ENCODE measurements around the gene CPM.
"Not testable (repeated sequence)": the region's sequence is repeated elsewhere in the genome, so short reads cannot be mapped to it uniquely, and the experiment has no call there.

Gene CPM

DNA sequence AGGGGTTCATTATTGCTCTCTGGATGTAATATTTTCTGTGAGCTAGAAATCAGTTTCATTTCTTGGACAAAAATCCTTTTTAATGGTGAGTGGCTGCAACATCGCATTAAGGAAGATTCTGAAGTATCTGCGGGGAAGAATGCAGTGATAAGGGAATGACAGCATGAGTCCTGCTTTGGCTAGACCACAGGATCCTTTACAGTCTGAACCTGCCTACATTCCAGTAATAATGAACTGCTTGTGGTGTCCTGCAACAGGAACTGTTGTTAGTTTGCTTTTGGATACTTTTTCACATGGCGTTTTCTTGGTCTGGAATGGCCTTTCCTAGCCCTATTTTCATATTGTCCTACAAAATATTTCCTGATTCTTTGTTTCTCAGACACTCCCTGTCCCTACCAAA lies 109.3 kb downstream of the CPM start:
- no peak for DNase-seq

DNA sequence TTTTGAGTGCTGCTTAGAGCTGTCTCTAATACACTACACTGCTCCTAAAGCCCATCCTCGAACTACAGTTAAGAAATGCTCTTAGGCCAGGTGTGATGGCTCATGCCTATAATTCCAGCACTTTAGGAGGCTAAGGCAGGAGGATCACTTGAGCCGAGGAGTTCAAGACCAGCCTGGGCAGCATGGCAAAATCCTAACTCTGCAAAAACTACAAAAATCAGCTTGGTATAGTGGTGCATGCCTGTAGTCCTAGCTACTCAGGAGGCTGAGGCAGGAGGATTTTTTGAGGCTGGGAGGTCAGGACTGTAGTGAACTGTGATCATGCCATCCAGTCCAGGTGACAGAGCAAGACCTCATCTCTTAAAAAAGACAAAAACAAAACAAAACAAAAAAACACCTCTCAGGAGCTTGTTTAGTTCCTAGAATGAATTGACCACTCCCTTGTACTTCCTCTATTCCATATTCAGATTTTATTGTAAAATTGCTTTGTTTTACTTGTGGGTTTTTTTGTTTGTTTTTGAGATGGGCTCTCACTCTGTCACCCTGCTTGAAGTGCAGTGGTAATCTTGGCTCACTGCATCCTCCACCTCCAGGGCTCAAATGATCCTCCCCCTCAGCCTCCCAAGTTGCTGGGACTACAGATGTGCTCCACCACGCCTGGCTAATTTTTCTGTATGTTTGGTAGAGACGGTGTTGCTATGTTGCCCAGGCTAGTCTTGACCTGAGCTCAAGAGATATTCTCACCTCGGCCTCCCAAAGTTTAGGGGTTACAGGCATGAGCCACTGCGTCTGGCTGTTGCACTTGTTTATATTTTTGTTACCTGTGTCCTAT lies 111.4 kb downstream of the CPM start:
- no peak for DNase-seq

DNA sequence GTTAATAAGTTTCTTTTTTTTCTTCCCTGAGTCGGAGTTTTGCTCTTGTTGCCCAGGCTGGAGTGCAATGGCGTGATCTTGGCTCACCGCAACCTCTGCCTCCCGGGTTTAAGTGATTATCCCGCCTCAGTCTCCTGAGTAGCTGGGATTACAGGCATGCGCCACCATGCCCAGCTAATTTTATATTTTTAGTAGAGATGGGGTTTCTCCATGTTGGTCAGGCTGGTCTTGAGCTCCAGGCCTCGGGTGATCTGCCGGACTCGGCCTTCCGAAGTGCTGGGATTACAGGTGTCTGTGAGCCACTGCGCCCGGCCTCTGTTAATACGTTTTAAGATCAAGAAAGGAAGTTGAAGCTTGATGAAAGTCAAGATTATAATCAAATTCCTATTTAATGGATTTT lies 113.5 kb downstream of the CPM start:
- DNase-seq = not testable (repeated sequence)

- no peak for DNase-seq
Measured at GRCh38 chr12:68815928-68816800, 116.8 kb downstream of the CPM start.

- no peak for DNase-seq
Measured at GRCh38 chr12:68815232-68815927, 117.6 kb downstream of the CPM start.

DNA sequence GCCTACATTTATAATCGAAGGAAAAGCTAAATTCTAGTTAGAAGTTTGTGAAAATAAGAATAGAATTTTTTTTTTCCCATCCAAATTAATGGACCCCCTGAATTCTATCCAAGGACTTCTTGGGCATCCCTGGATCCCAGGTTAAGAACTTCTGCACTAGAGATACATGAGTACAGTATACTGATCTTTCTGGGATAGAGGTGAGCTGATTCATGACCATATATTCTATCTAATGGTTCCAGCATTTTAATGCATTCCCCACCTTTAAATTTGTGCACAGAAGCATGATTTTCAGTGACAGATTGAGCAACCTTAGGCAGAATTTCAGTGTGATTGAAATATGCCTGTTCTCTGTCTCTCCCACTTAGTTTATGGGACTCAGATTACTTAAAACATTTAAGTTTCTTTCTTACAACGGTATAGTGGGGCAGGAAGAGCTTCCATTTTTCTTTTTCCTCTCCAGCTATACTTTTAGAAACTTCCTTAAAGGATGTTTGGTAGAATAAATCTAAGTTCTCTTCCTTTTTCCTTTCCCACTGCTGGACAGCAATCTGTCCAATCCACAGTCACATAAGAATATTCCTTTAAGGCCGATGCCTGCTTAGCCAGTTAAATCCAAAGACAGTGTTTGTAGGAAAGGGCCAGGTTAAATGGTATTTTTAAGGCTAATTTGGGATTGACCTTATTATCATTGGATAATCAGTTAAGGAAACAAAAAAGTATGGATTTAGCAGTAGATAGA lies 118.3 kb downstream of the CPM start:
- DNase-seq = no peak

GRCh38 chr12:68813242-68813593 lies 119.8 kb downstream of the CPM start:
- no peak for DNase-seq

GRCh38 chr12:68812553-68813241 lies 120.3 kb downstream of the CPM start:
- no peak for DNase-seq

GRCh38 chr12:68811573-68811972 lies 121.4 kb downstream of the CPM start:
- not testable (repeated sequence) for DNase-seq

- DNase-seq = not testable (repeated sequence)
Measured at GRCh38 chr12:68810027-68810389, 123.0 kb downstream of the CPM start.

GRCh38 chr12:68809190-68810026 lies 123.6 kb downstream of the CPM start:
- DNase-seq = no peak

GRCh38 chr12:68808388-68809189 lies 124.4 kb downstream of the CPM start:
- DNase-seq = peak; percentile 82

DNA sequence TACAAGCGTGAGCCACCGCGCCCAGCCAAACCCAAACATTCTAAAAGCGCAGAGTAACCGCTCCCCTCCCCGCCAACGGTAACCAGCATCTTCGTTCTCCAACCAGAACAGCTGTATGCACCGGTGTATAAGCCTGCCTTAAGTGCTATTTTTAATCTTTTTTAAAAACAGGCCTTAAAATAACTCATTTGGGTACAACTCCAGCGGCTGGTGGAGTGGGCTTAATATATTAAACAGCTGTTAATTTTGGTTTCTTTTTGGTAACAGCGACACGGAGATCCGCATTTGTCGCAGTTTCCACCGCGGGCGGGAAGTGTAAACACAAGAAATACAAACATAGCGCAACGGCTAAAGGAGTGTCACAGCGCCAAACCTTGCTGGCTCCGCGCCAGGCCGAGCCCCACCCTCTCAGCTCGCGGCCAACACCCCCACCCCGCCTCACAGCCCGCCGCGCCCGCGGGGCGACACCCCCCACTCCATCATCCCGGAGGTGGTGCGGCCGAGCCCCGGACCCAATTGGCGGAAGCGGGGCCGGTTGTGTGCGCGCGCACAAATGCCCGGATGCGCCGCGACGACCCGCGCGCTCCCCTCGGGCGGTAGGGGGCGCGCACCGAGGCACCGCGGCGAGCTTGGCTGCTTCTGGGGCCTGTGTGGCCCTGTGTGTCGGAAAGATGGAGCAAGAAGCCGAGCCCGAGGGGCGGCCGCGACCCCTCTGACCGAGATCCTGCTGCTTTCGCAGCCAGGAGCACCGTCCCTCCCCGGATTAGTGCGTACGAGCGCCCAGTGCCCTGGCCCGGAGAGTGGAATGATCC lies 125.2 kb downstream of the CPM start, which contains the start of gene MDM2:
TSS of gene MDM2 (plus strand) at position 602 of the 812 bp plus-strand sequence. CDS start 301 bp downstream, outside the sequence.
- peak; percentile 91 for DNase-seq

DNA sequence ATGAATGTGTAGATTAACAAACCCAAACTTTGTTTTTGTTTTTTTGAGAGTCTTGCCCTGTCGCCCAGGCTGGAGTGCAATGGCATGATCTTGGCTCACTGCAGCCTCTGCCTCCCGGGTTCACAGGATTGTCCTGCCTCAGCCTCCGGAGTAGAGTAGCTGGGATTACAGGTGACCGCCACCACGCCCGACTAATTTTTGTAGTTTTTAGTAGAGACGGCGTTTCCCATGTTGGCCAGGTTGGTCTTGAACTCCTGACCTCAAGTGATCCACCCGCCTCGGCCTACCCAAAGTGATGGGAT lies 125.7 kb downstream of the CPM start:
- not testable (repeated sequence) for DNase-seq

DNA sequence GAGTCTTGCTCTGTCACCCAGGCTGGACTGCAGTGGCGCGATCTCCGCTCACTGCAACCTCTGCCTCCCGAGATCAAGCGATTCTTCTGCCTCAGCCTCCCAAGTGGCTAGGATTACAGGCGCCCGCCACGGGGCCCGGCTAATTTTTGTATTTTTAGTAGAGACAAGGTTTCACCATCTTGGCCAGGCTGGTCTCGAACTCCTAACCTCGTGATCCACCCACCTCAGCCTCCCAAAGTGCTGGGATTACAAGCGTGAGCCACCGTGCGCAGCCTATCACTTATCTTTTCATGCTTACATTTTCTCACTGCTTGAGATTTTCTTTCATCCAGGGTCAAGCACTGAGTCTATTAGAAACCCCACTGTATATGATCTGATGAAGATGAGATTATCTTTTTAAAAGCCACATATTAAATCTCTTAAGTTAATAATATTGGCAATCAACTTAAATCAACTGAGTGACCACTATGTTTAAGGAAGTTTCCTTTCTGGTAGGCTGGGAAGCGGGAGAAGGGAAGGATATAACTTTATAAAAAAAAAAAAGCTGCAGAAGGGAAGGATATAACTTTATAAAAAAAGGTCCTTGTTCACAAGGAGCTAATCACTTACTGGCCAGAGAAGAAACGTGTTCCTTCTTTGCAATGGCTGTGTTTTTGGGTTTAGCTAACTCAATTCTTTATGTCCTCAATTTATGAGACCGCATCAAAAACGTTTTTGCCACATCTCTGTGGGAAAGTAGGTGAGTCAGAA lies 126.3 kb downstream of the CPM start:
- DNase-seq = no peak

DNA sequence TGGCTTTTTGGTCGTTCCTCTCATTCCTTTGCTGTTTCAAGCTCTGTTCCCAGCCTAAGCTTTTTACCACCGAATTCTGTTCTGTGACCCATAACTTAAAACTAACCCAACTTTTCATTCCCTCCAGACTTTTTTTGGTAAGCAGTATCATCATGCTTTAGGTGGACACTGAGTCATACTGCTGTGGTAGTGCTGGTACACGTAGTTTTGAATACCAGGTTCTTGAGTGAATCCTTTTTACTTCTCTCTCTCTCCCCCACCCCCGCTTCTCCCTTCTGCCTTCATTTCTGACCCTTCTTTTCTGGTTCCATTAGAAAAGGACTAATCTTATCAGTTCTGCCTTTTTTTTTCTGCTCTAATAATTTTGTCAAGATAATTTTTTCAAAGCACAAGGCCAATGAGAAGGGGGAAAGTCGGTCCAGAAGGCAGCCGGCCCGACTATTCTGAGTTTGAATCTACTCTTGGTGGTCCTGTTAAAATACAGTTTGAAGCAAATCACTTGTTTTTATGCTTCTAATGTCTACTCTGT lies 127.3 kb downstream of the CPM start:
- peak; percentile 35 for DNase-seq

DNA sequence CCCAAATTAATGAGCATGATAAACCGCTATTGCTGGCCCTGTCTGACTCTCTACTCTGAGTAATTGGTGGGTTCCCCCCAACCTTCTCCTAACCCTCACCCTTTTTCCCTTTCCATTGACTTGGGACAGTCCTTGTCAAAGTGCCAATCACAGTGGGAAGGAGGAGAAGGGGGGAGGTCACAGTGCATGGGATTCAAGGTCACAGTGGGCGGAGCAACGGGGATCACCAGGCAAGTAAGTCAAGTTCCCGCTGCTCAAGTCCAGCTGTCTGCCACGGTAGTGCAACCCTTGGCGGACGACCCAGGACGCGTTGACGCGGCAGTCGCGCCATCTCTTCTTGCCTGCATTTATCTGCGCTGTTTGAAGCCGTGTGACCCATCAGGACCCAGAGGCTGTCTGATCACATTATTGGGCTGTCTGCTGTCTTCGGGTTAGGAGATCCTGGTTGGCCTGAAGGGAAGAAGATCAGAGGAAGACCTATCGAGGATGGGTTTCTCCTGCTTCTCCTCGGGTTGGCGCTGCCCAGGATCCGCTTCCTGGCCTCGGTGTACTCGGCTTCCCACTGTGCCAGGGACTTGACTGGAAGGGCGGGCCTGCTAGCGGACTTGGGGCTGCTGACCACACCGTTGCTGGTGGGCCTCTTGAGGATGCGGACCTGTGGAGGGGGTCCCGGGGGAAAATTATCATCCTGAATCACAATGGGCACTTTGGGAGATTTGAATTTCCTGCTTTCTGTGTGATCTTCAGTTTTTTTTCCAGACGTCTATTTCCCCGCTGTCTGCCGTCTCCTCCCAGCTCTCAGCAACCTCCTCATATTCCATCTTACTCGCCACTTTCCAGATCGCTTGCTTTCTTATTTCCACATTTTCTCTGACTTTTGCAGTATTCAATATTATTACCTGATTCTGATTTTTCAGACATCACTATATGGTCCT lies 128.0 kb downstream of the CPM start:
- no peak for DNase-seq

Measured in fibroblast of skin of right biceps (primary cell).